ENCODE data around the gene LRRC3. TPM values are rescaled to one million over a fixed set of nuclear protein-coding genes. Genes with fewer than 3 reads are reported as not detected.

The LRRC3 gene
- total RNA-seq, 4 donors from 2014 or later = 3.9 to 6.2 (median 4.7) TPM

GRCh38 chr21:44436958-44437357, 18.4 kb upstream of the LRRC3 start:
- peak; percentile 19 to 57 for DNase-seq (ENCODE audit: low spot score in 2 of 2)
- WGBS = 88% methylated on average over 17 of the region's 18 CpGs
- H3K27me3 ChIP-seq = peaks cover 22% of the 10 kb centered on the region
- peaks cover 4% of the 10 kb centered on the region for H3K4me1 ChIP-seq
- H3K36me3 ChIP-seq = no peaks in the 10 kb centered on the region
- no peaks in the 10 kb centered on the region for H3K9me3 ChIP-seq
- no peak overlapping the region for H3K4me3 ChIP-seq
- no peak overlapping the region for H3K27ac ChIP-seq
- no peak for TF ChIP-seq POLR2A (IDR thresholded peaks at IDR 0.05)

- H3K4me1 ChIP-seq = peaks cover 4% of the 10 kb centered on the region
- no peak for TF ChIP-seq POLR2AphosphoS5 (IDR thresholded peaks at IDR 0.05)
- TF ChIP-seq CTCF (IDR thresholded peaks at IDR 0.05) = no peak
- TF ChIP-seq POLR2A (IDR thresholded peaks at IDR 0.05) = no peak
- TF ChIP-seq EP300 (IDR thresholded peaks at IDR 0.05) = no peak
- H3K36me3 ChIP-seq = no peaks in the 10 kb centered on the region
- peaks cover 23% of the 10 kb centered on the region for H3K27me3 ChIP-seq
- WGBS = 90% methylated on average over 3 of the region's 5 CpGs
- H3K9me3 ChIP-seq = no peaks in the 10 kb centered on the region
- H3K4me3 ChIP-seq = no peak overlapping the region
- no peak for DNase-seq (ENCODE audit: low spot score in 2 of 2)
- H3K27ac ChIP-seq = no peak overlapping the region
These were observed 18.0 kb upstream of the LRRC3 start for GRCh38 chr21:44437371-44437695.

- WGBS = 92% methylated on average over 7 of the region's 19 CpGs
These were observed 17.4 kb upstream of the LRRC3 start for GRCh38 chr21:44437696-44438431.

GRCh38 chr21:44438531-44439210, 16.6 kb upstream of the LRRC3 start:
- peaks cover 4% of the 10 kb centered on the region for H3K4me1 ChIP-seq
- H3K27ac ChIP-seq = no peak overlapping the region
- peak in 1 of 2 donors; percentile 44 for DNase-seq (ENCODE audit: low spot score in 2 of 2)
- TF ChIP-seq EP300 (IDR thresholded peaks at IDR 0.05) (no peak), CTCF (IDR thresholded peaks at IDR 0.05) (no peak), POLR2A (IDR thresholded peaks at IDR 0.05) (no peak), POLR2AphosphoS5 (IDR thresholded peaks at IDR 0.05) (no peak)
- H3K27me3 ChIP-seq = peaks cover 36% of the 10 kb centered on the region
- H3K4me3 ChIP-seq = no peak overlapping the region
- WGBS = 50% methylated on average over 8 of the region's 34 CpGs
- H3K9me3 ChIP-seq = no peaks in the 10 kb centered on the region
- H3K36me3 ChIP-seq = no peaks in the 10 kb centered on the region

More at GRCh38 chr21:44437696-44438431, 17.4 kb upstream of the LRRC3 start:
- H3K4me3 ChIP-seq = no peak overlapping the region
- peak in 1 of 2 donors; percentile 51 for DNase-seq (ENCODE audit: low spot score in 2 of 2)
- H3K36me3 ChIP-seq = no peaks in the 10 kb centered on the region
- peaks cover 29% of the 10 kb centered on the region for H3K27me3 ChIP-seq
- H3K9me3 ChIP-seq = no peaks in the 10 kb centered on the region
- no peak overlapping the region for H3K27ac ChIP-seq
- peaks cover 4% of the 10 kb centered on the region for H3K4me1 ChIP-seq
- TF ChIP-seq EP300 (IDR thresholded peaks at IDR 0.05) = no peak
- no peak for TF ChIP-seq POLR2AphosphoS5 (IDR thresholded peaks at IDR 0.05)
- no peak for TF ChIP-seq POLR2A (IDR thresholded peaks at IDR 0.05)
- no peak for TF ChIP-seq CTCF (IDR thresholded peaks at IDR 0.05)

GRCh38 chr21:44439211-44439600, 16.1 kb upstream of the LRRC3 start:
- peaks cover 4% of the 10 kb centered on the region for H3K4me1 ChIP-seq
- H3K36me3 ChIP-seq = no peaks in the 10 kb centered on the region
- no peak for TF ChIP-seq POLR2AphosphoS5 (IDR thresholded peaks at IDR 0.05)
- TF ChIP-seq EP300 (IDR thresholded peaks at IDR 0.05) = no peak
- no peak for TF ChIP-seq POLR2A (IDR thresholded peaks at IDR 0.05)
- TF ChIP-seq CTCF (IDR thresholded peaks at IDR 0.05) = no peak
- H3K9me3 ChIP-seq = no peaks in the 10 kb centered on the region
- no peak for DNase-seq (ENCODE audit: low spot score in 2 of 2)
- WGBS = 53% methylated on average over 10 of the region's 11 CpGs
- H3K4me3 ChIP-seq = no peak overlapping the region
- no peak overlapping the region for H3K27ac ChIP-seq
- H3K27me3 ChIP-seq = peaks cover 38% of the 10 kb centered on the region

Data from suprapubic skin (tissue), 4 donors.